ENCODE data around the gene PRICKLE1.

Gene PRICKLE1

GRCh38 chr12:42473130-42473529 is 116.4 kb downstream of the PRICKLE1 start:
- Histone ChIP-seq H3K4me3 (ENCODE audit: severe bottlenecking) (no peak overlapping the region), H3K36me3 (ENCODE audit: low read depth) (peaks cover 12% of the 10 kb centered on the region; the same call in 1 of the 2 replicates), H3K4me1 (ENCODE audit: insufficient read depth, poor library complexity, severe bottlenecking) (peaks cover 24% of the 10 kb centered on the region), H3K9me3 (ENCODE audit: severe bottlenecking) (no peaks in the 10 kb centered on the region), H3K27ac (ENCODE audit: poor library complexity, severe bottlenecking) (no peak overlapping the region), H3K27me3 (ENCODE audit: insufficient read depth, poor library complexity, severe bottlenecking) (no peaks in the 10 kb centered on the region)
- DNase-seq (ENCODE audit: low spot score) (no peak), ATAC-seq (ENCODE audit: low read depth) (0 out of 3 replicates have a peak, but pooled peaks have one; percentile 34)
- TF ChIP-seq, protein P1, sequence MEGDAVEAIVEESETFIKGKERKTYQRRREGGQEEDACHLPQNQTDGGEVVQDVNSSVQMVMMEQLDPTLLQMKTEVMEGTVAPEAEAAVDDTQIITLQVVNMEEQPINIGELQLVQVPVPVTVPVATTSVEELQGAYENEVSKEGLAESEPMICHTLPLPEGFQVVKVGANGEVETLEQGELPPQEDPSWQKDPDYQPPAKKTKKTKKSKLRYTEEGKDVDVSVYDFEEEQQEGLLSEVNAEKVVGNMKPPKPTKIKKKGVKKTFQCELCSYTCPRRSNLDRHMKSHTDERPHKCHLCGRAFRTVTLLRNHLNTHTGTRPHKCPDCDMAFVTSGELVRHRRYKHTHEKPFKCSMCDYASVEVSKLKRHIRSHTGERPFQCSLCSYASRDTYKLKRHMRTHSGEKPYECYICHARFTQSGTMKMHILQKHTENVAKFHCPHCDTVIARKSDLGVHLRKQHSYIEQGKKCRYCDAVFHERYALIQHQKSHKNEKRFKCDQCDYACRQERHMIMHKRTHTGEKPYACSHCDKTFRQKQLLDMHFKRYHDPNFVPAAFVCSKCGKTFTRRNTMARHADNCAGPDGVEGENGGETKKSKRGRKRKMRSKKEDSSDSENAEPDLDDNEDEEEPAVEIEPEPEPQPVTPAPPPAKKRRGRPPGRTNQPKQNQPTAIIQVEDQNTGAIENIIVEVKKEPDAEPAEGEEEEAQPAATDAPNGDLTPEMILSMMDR (IDR thresholded peaks at IDR 0.05; ENCODE audit: poor library complexity, severe bottlenecking), result no peak

DNA sequence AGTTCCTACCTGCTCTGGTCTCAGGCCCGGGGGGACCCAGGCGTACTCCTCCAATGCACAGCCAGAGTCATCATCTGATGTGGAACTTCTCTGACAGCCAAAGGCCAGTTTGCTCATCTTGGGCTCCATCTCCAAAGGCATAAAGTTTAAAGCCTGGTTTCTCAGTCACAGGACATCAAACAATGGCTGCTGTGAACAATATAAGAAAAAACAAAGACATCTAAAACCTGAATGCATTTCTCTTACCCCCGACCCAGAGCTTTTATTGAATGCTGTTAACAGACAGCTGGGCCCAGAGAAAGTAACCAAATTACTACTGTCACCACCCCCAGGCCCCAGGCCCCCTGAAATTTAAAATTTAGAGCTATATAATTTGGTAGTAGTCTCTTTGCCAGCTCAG is 117.2 kb downstream of the PRICKLE1 start:
- DNase-seq (ENCODE audit: low spot score), result no peak
- H3K27me3 ChIP-seq (ENCODE audit: insufficient read depth, poor library complexity, severe bottlenecking), result no peaks in the 10 kb centered on the region
- no peak for ATAC-seq (ENCODE audit: low read depth)
- H3K27ac ChIP-seq (ENCODE audit: poor library complexity, severe bottlenecking), result no peak overlapping the region
- no peak overlapping the region for H3K4me3 ChIP-seq (ENCODE audit: severe bottlenecking)
- H3K9me3 ChIP-seq (ENCODE audit: severe bottlenecking), result no peaks in the 10 kb centered on the region
- H3K4me1 ChIP-seq (ENCODE audit: insufficient read depth, poor library complexity, severe bottlenecking), result peaks cover 24% of the 10 kb centered on the region
- H3K36me3 ChIP-seq (ENCODE audit: low read depth), result peaks cover 12% of the 10 kb centered on the region; the same call in 1 of the 2 replicates
- TF ChIP-seq, protein P1 (IDR thresholded peaks at IDR 0.05; ENCODE audit: poor library complexity, severe bottlenecking), result no peak

DNA sequence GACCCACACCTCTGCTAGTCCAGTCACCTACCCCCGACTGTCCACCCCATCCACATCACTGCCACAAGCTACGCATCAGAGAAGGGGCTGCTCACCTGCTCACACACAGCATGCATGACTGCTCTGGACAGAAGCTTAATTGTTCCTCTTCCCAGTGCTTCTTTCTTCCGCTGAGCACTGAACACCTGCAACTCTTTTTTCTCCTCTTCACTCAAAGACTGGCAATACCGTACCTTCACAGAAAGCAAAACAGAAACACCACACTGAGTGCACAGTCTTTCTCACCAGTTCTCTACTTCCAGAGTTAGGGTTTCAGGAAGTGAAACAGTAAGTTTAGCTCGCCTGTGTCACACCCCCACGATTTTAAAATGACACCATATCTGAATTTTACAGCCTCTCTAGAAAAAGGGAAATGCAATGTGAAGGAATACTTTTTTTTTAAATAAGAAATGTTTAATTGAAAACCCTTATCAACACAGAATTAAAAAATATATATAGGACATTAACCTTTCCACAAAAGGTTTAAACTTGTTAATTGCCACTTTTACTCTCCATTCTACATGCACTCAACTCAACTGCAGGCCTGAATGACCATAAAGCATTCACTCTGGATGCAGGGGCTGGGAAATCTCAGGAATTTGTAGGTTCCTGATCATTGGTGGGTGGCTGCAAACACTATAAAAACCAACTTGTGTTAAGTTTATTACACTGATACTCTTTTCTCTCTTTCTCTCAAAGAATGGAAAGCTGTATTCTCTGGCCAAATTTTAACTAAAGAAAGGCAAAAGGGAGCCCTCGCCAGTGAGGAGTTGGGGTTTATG is 120.0 kb downstream of the PRICKLE1 start:
- no peaks in the 10 kb centered on the region for H3K9me3 ChIP-seq (ENCODE audit: severe bottlenecking)
- H3K36me3 ChIP-seq (ENCODE audit: low read depth), result peaks cover 15% of the 10 kb centered on the region; the same call in 1 of the 2 replicates
- no peak overlapping the region for H3K4me3 ChIP-seq (ENCODE audit: severe bottlenecking)
- TF ChIP-seq, protein P1 (IDR thresholded peaks at IDR 0.05; ENCODE audit: poor library complexity, severe bottlenecking), result no peak
- peaks cover 19% of the 10 kb centered on the region for H3K4me1 ChIP-seq (ENCODE audit: insufficient read depth, poor library complexity, severe bottlenecking)
- no peaks in the 10 kb centered on the region for H3K27me3 ChIP-seq (ENCODE audit: insufficient read depth, poor library complexity, severe bottlenecking)
- DNase-seq (ENCODE audit: low spot score) (no peak), ATAC-seq (ENCODE audit: low read depth) (no peak)
- no peak overlapping the region for H3K27ac ChIP-seq (ENCODE audit: poor library complexity, severe bottlenecking)

DNA sequence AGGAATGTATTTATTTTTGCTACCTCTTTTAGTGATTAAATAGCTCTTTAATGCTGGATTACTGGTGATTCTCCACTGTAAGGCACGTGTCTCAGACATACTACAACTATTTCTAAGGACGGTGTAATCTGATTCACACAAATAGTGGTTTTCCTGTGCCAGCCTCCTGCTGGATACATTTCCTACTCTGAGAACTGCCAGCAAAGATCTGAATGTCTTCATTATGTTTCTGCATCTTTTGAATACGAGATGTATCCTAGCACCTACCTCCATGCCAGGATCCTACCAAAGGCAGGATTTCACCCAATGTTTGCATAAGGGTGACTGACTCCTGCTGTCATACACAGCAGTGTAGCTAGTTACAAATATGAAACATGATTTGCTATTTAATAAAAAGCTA is 120.6 kb downstream of the PRICKLE1 start:
- DNase-seq (ENCODE audit: low spot score) (no peak), ATAC-seq (ENCODE audit: low read depth) (no peak)
- peaks cover 12% of the 10 kb centered on the region for H3K4me1 ChIP-seq (ENCODE audit: insufficient read depth, poor library complexity, severe bottlenecking)
- no peaks in the 10 kb centered on the region for H3K9me3 ChIP-seq (ENCODE audit: severe bottlenecking)
- H3K27ac ChIP-seq (ENCODE audit: poor library complexity, severe bottlenecking), result no peak overlapping the region
- H3K27me3 ChIP-seq (ENCODE audit: insufficient read depth, poor library complexity, severe bottlenecking), result no peaks in the 10 kb centered on the region
- H3K36me3 ChIP-seq (ENCODE audit: low read depth), result peaks cover 15% of the 10 kb centered on the region; the same call in 1 of the 2 replicates
- TF ChIP-seq, protein P1 (IDR thresholded peaks at IDR 0.05; ENCODE audit: poor library complexity, severe bottlenecking), result no peak
- no peak overlapping the region for H3K4me3 ChIP-seq (ENCODE audit: severe bottlenecking)

GRCh38 chr12:42468341-42468821 is 121.2 kb downstream of the PRICKLE1 start:
- H3K27me3 ChIP-seq (ENCODE audit: insufficient read depth, poor library complexity, severe bottlenecking), result no peaks in the 10 kb centered on the region
- ATAC-seq (ENCODE audit: low read depth) (no peak), DNase-seq (ENCODE audit: low spot score) (no peak)
- H3K27ac ChIP-seq (ENCODE audit: poor library complexity, severe bottlenecking), result no peak overlapping the region
- H3K9me3 ChIP-seq (ENCODE audit: severe bottlenecking), result no peaks in the 10 kb centered on the region
- H3K36me3 ChIP-seq (ENCODE audit: low read depth), result peaks cover 15% of the 10 kb centered on the region; the same call in 1 of the 2 replicates
- H3K4me3 ChIP-seq (ENCODE audit: severe bottlenecking), result no peak overlapping the region
- H3K4me1 ChIP-seq (ENCODE audit: insufficient read depth, poor library complexity, severe bottlenecking), result peaks cover 7% of the 10 kb centered on the region
- TF ChIP-seq, protein P1 (IDR thresholded peaks at IDR 0.05; ENCODE audit: poor library complexity, severe bottlenecking), result no peak
